HL-60 (cell line): ENCODE results near the gene TRH.

Experiments used
- GABPA ChIP-seq: IDR thresholded peaks from 2 replicates; pipeline ENCODE4 v1.6.1; 2012; ENCODE audit warnings: low read depth
- POLR2AphosphoS5 ChIP-seq: IDR thresholded peaks from 2 replicates; pipeline ENCODE4 v1.6.1; 2012; ENCODE audit warnings: low read depth
- SPI1 ChIP-seq: IDR thresholded peaks from 2 replicates; pipeline ENCODE4 v1.6.1; 2012; ENCODE audit warnings: low read depth, mild to moderate bottlenecking, borderline replicate concordance
- TF ChIP-seq, protein P1 (sequence below): IDR thresholded peaks from one replicate; pipeline ENCODE4 v1.5.1; 2011; ENCODE audit warnings: low read length, control low read depth, inconsistent platforms; ENCODE audit not compliant: insufficient read depth
- TF ChIP-seq, protein P2 (sequence below): IDR thresholded peaks from 2 replicates; pipeline ENCODE4 v1.6.1; 2012; ENCODE audit warnings: low read depth; ENCODE audit not compliant: insufficient replicate concordance

DNA sequence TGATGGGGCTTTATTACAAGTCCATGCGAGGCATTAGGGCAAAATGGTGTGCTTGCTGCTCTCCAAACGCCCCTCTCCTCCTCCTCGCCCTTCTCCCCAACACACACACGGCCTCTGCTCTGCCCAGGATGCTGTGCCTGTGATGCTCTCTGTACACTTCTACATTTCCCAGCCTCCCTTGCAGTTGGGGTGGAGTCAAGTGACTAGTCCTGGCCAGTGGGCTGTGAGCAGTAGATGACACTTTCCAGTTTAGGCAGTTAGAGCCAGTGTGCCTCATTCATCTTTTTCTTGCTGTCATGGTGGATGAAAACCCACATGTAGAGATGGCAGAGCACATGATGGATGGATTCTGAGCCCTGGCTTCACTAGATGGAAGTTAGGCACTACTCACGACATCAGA, 5.4 kb downstream of the TRH start:
- TF ChIP-seq POLR2AphosphoS5 (no peak), GABPA (no peak), SPI1 (no peak)
- TF ChIP-seq, protein P1, sequence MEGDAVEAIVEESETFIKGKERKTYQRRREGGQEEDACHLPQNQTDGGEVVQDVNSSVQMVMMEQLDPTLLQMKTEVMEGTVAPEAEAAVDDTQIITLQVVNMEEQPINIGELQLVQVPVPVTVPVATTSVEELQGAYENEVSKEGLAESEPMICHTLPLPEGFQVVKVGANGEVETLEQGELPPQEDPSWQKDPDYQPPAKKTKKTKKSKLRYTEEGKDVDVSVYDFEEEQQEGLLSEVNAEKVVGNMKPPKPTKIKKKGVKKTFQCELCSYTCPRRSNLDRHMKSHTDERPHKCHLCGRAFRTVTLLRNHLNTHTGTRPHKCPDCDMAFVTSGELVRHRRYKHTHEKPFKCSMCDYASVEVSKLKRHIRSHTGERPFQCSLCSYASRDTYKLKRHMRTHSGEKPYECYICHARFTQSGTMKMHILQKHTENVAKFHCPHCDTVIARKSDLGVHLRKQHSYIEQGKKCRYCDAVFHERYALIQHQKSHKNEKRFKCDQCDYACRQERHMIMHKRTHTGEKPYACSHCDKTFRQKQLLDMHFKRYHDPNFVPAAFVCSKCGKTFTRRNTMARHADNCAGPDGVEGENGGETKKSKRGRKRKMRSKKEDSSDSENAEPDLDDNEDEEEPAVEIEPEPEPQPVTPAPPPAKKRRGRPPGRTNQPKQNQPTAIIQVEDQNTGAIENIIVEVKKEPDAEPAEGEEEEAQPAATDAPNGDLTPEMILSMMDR = no peak
- TF ChIP-seq, protein P2, sequence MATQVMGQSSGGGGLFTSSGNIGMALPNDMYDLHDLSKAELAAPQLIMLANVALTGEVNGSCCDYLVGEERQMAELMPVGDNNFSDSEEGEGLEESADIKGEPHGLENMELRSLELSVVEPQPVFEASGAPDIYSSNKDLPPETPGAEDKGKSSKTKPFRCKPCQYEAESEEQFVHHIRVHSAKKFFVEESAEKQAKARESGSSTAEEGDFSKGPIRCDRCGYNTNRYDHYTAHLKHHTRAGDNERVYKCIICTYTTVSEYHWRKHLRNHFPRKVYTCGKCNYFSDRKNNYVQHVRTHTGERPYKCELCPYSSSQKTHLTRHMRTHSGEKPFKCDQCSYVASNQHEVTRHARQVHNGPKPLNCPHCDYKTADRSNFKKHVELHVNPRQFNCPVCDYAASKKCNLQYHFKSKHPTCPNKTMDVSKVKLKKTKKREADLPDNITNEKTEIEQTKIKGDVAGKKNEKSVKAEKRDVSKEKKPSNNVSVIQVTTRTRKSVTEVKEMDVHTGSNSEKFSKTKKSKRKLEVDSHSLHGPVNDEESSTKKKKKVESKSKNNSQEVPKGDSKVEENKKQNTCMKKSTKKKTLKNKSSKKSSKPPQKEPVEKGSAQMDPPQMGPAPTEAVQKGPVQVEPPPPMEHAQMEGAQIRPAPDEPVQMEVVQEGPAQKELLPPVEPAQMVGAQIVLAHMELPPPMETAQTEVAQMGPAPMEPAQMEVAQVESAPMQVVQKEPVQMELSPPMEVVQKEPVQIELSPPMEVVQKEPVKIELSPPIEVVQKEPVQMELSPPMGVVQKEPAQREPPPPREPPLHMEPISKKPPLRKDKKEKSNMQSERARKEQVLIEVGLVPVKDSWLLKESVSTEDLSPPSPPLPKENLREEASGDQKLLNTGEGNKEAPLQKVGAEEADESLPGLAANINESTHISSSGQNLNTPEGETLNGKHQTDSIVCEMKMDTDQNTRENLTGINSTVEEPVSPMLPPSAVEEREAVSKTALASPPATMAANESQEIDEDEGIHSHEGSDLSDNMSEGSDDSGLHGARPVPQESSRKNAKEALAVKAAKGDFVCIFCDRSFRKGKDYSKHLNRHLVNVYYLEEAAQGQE = no peak
